Activated CD4-positive, alpha-beta T cell treated with anti-CD3 and anti-CD28 coated beads for 24 hours (primary cell): ENCODE measurements around the gene RNF175.

ENCODE experiments used
- DNase-seq, 2 donors: peaks; one replicate each; pipeline ENCODE4 v3.0.0-alpha.2; 2020; ENCODE audit warnings: low read depth in 2 of 2

RNF175 gene

DNA sequence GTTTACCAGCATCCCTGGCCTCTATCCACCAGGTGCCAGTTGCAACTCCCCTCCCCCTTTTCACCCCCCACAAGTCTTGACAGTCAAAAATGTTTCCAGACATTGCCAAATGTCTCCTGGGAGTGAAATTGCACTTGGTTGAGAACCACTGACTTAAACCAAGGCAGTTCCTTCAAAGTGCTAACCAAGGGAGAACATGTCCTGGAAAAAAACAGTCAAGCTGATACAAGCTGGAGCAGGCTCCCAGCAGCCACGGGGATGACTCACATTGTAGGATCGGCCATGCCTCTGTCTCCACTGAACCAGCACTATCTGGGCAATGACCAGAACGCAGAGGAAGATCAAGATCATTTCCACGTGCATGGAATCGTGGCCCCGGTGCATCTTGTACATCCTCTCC lies 11.4 kb downstream of the RNF175 start:
- no peak for DNase-seq

- no peak for DNase-seq
These were observed 12.3 kb downstream of the RNF175 start for GRCh38 chr4:153747406-153747955.

GRCh38 chr4:153745651-153746050 lies 14.2 kb downstream of the RNF175 start:
- DNase-seq = no peak

DNA sequence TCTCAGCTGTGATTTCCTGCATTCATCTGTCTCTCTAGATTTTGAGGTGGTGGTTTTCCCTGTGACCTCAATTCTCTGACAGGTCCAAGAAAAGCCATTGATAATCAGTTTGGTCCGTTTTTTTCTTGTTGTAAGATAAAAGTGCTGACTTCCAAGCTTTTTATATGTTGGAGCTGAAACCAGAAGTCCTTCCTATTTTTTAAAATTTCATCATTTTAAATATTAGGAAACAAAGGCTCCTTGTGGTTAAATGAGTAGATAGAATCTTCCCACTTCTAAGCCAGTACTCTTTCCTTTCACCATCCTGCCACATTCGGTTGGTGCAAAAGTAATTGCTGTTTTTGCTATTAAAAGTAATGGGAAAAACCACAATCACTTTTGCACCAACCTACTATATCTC lies 18.3 kb downstream of the RNF175 start:
- DNase-seq = no peak

- no peak for DNase-seq
These were observed 23.8 kb downstream of the RNF175 start for GRCh38 chr4:153735906-153736461.

- no peak for DNase-seq
These were observed 25.9 kb downstream of the RNF175 start for GRCh38 chr4:153733751-153734448.

- DNase-seq = no peak
These were observed 28.6 kb downstream of the RNF175 start for GRCh38 chr4:153731239-153731638.

DNA sequence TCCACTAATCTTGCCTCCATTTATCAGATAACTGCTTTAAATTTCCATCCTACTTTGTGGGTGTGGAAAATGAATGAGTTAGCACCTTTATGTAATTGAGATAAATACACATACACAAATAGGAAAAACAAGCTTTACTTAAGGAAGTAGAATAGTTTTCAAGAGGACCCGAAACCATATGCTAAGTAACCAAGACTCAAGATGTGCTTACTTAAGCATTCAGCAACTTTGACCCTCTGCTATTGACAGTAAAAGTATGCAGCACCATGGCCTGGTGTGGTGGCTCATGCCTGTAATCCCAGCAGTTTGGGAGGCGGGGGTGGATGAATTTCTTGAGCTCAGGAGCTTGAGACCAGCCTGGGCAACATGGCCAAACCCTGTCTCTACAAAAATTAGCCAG lies 29.9 kb downstream of the RNF175 start:
- no peak for DNase-seq

- no peak for DNase-seq
These were observed 31.2 kb downstream of the RNF175 start for GRCh38 chr4:153728660-153729059.

- DNase-seq = no peak
These were observed 31.7 kb downstream of the RNF175 start for GRCh38 chr4:153728151-153728550.

- DNase-seq = no peak
These were observed 34.0 kb downstream of the RNF175 start for GRCh38 chr4:153725831-153726154.

DNA sequence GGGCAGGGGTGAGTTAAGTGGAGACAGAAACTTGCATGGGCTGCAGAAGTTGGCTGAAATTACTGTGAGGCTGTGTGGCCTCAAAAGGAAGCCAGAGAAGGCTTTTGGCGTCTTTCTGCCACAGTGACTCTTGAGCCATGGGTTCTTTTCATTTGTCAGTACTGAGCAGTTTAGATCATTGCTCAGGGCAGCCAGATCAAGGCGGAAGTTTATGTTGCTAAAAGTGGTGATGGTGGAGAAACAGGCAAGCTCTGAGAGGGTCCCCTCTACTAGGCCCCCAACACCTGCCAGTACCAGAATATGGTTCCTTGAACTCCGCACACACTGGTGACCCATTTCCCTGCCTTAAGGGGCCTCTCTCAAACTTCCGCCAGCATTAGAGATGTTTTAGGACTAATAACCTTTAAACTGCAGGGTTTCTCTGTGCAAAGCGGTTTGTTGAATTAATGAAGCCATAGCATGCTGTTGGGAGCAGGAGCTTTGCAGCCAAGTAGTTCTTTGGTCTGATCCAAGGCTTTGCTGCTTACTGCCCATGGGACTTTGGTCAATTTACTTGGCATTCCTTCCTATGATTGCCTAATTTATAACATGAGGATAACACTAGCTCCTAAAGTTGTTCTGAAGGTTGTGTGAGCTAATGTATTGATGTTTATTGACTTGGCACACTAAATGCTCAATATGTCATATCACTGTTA lies 34.5 kb downstream of the RNF175 start:
- no peak for DNase-seq

DNA sequence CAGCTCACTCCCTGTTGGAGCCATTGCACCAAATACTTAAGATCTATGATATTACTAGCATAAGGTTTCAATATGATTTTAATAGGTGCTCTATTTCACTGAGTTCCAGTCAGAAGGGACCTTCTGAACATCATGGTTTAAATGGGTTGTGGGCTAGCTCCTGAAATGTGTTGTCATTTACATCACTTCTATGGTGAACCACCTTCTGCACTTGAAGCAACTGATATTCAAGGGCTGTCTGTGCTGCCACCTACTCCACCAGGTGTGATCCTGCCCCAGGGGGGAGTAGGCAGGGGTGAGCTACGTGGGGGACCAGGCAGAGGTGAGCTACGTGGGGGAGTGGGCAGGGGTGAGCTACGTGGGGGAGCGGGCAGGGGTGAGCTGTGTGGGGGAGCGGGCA lies 35.2 kb downstream of the RNF175 start:
- no peak for DNase-seq

DNA sequence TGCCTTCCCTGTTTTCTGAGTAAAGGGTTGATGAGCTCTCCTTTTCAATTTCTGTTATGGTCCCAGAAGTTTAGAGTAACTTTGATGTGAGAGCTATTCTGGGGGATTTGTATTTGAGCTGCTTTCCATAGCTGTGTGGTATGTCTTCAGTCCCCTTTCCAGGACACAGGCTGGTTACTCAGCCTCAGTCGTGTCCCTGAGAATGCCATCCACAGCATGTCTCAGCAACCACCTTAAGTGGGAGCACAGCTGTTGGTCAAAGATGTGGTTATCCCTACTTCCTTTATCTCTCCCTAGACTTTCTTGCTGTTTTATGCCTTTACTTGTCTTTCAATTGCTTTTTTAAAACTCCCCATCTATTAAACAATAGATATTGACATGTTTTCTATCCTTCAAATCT lies 37.8 kb downstream of the RNF175 start:
- DNase-seq = no peak

- DNase-seq = no peak
These were observed 45.8 kb downstream of the RNF175 start for GRCh38 chr4:153713866-153714646.

- DNase-seq = no peak
These were observed 49.1 kb downstream of the RNF175 start for GRCh38 chr4:153710681-153711080.

DNA sequence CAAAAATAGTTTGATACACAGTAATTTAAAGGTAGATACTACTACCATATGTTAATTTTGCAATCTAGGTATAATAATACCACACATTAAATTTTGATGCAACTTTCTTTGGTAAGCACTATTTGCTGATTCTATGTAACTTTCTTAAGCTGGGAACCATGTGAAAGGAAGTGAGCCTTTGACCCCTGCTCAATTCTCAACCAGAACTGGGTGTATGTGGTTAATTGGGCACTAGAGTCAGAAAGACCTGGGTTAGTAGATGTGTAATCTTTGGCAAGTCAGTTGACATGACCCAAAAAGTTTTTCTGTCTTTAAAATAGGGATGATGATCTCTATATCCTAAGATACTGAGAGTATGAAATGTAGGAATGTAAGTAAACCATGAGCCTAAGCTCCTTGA lies 53.3 kb downstream of the RNF175 start:
- no peak for DNase-seq

DNA sequence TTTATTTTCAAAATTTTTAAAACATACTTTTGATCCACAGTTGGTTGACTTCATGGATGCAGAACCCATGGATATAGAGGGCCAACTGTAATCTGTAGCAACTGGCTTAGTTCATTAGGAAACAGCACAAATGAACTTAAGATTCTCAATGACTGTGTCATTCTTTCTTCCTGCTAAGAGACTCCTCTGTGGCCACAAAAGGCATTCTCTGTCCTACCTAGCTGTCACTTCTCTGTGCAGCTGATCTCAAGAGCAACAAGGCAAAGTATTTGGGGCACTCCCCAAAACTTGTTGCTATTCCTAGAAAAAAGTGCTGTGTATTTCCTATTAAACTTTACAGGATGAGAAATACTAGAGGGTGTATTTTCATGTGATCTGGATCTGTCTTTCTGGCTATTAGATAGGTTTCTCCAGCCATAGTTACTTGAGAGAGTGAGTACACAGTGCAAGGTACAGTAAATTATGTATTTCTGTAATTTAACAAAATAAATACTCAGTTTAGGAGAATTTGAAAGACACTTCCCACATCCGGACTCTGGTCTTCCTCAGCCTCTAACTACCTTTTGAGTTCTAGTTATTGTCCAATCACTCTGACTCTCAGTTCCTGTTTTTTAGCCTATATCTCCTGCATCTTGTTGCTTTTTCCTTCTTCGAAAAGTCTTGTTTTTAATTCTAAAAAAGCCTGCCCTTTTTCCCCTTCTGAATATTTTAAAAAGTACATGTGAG lies 53.9 kb downstream of the RNF175 start:
- DNase-seq = no peak

- no peak for DNase-seq
These were observed 55.3 kb downstream of the RNF175 start for GRCh38 chr4:153704522-153704921.

GRCh38 chr4:153684971-153685371 lies 74.9 kb downstream of the RNF175 start:
- DNase-seq = no peak

DNA sequence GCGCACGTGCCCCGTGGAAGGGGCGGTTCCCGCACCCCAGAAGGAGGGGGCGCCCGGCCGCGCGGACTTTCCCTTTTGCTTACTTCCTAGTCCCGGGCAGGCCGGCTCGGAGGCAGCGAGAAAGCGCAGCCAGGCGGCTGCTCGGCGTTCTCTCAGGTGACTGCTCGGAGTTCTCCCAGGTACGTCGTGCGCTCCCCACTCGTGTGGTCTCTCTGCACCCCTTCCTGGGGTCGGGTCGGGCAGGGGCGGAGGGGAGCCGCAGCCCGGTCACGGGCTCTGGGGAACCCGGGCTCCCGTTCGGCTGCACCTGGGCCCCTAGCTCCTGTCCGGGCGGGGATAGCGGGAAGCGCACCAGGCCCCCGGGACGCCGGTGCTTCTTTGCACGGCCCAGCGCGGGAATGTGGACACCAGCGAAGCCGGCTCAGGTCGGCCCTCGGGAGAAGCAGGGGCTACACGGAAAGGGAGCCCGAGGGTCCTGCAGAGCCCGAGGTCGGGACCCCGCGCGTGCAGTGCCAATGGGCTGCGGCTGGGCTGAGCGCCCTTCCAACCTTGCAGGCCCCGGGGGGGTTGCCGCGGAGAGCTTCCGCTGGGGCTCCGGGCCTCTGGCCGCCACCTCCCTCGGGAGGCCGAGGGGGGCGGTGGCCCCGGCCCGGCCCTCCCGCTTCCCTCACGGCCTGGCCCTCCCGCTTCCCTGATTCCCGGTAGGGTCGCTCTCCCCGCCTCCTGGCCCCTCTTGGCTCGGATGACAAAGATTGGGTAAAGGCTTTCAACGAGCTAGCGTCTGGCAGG lies 75.4 kb downstream of the RNF175 start, which contains the start of gene TLR2:
Gene TLR2 (plus strand): TSS at position 99 of the 789 bp plus-strand sequence. CDS start 18,628 bp downstream, outside the sequence.
- DNase-seq = peak; percentile 41 to 51
